GM23338 (cell line): ENCODE results near the gene TOGARAM1. TPM values are rescaled to one million over a fixed set of nuclear protein-coding genes. Genes with fewer than 3 reads are reported as not detected.

Experiments
- ATAC-seq: fragments of 200-7000 bp; cut with Tn5 transposase; 3 replicates; pipeline ENCODE4 v1.9.1; 2020
- DNase-seq: peaks from one replicate; pipeline ENCODE4 v3.0.0-alpha.2; 2015; ENCODE audit warnings: low spot score
- H2AFZ ChIP-seq: fragments of 200-600 bp; sonication (generic); 2 replicates; pipeline ENCODE4 v1.8.0; 2016; ENCODE audit warnings: antibody characterized with exemption, mild to moderate bottlenecking, moderate library complexity
- H3F3A ChIP-seq: fragments of 200-600 bp; sonication (generic); replicated peaks from 2 replicates; pipeline ENCODE4 v1.8.0; 2017; ENCODE audit warnings: antibody characterized with exemption, mixed run types, low read depth
- H3K27ac ChIP-seq: fragments of 200-600 bp; sonication (generic); 2 replicates; pipeline ENCODE4 v1.6.1; 2016; ENCODE audit warnings: low read depth
- H3K27me3 ChIP-seq: fragments of 200-600 bp; sonication (generic); 2 replicates; pipeline ENCODE4 v1.8.0; 2016; ENCODE audit warnings: mild to moderate bottlenecking, mixed run types, moderate library complexity; ENCODE audit not compliant: insufficient read depth
- H3K36me3 ChIP-seq: fragments of 200-600 bp; sonication (generic); 2 replicates; pipeline ENCODE4 v1.8.0; 2016; ENCODE audit warnings: mild to moderate bottlenecking; ENCODE audit not compliant: insufficient read depth
- H3K4me1 ChIP-seq: fragments of 200-600 bp; sonication (generic); 2 replicates; pipeline ENCODE4 v1.8.0; 2016; ENCODE audit warnings: mild to moderate bottlenecking, moderate library complexity; ENCODE audit not compliant: insufficient read depth
- H3K4me2 ChIP-seq: fragments of 200-600 bp; sonication (generic); 2 replicates; pipeline ENCODE4 v1.7.1; 2017; ENCODE audit warnings: mixed run types
- H3K4me3 ChIP-seq: fragments of 200-600 bp; sonication (generic); 2 replicates; pipeline ENCODE4 v1.6.1; 2016; ENCODE audit warnings: mixed run types
- H3K79me2 ChIP-seq: fragments of 200-600 bp; sonication (generic); replicated peaks from 2 replicates; pipeline ENCODE4 v1.8.0; 2017; ENCODE audit warnings: mild to moderate bottlenecking; ENCODE audit not compliant: insufficient read depth
- H3K9me2 ChIP-seq: fragments of 200-600 bp; sonication (generic); 2 replicates; pipeline ENCODE4 v1.8.0; 2017; ENCODE audit not compliant: insufficient read depth
- H4K20me1 ChIP-seq: fragments of 200-600 bp; sonication (generic); replicated peaks from 2 replicates; pipeline ENCODE4 v1.8.0; 2017; ENCODE audit warnings: mild to moderate bottlenecking; ENCODE audit not compliant: insufficient read depth
- H3K27ac Mint-ChIP-seq: 2 replicates; pipeline ENCODE4 v1.8.0; 2020; ENCODE audit warnings: inconsistent platforms, mild to moderate bottlenecking, moderate library complexity, mixed read lengths
- H3K27me3 Mint-ChIP-seq: 3 replicates; pipeline ENCODE4 v1.8.0; 2022; ENCODE audit warnings: low read depth, mild to moderate bottlenecking, moderate library complexity, mixed read lengths, inconsistent platforms; ENCODE audit not compliant: insufficient read depth, poor library complexity
- H3K36me3 Mint-ChIP-seq: 3 replicates; pipeline ENCODE4 v1.8.0; 2021; ENCODE audit warnings: low read depth, mild to moderate bottlenecking, inconsistent platforms, moderate library complexity, mixed read lengths
- H3K4me1 Mint-ChIP-seq: 3 replicates; pipeline ENCODE4 v1.8.0; 2020; ENCODE audit warnings: mild to moderate bottlenecking, inconsistent platforms, mixed read lengths
- H3K4me3 Mint-ChIP-seq: 3 replicates; pipeline ENCODE4 v1.8.0; 2021; ENCODE audit warnings: moderate library complexity, mild to moderate bottlenecking, inconsistent platforms, mixed read lengths
- H3K9me3 Mint-ChIP-seq: 3 replicates; pipeline ENCODE4 v1.8.0; 2020; ENCODE audit warnings: moderate library complexity, mild to moderate bottlenecking, inconsistent platforms, mixed read lengths
- CREB1 ChIP-seq: fragments of 250-450 bp; sonication (Bioruptor Pico); IDR thresholded peaks from 2 replicates; pipeline ENCODE4 v1.5.0; 2020; ENCODE audit warnings: low read depth, mild to moderate bottlenecking, moderate library complexity
- EZH2 ChIP-seq: fragments of 200-600 bp; sonication (generic); IDR thresholded peaks from one replicate; pipeline ENCODE4 v1.8.0; 2017; ENCODE audit warnings: antibody characterized with exemption, mild to moderate bottlenecking, low read depth; ENCODE audit not compliant: unreplicated experiment
- EZH2phosphoT487 ChIP-seq: fragments of 200-600 bp; sonication (generic); IDR thresholded peaks from one replicate; pipeline ENCODE4 v1.8.1; 2018; ENCODE audit warnings: antibody characterized with exemption; ENCODE audit not compliant: unreplicated experiment
- JUNB ChIP-seq: IDR thresholded peaks from one replicate; pipeline ENCODE4 v1.6.1; 2016; ENCODE audit warnings: antibody characterized with exemption; ENCODE audit not compliant: unreplicated experiment
- NANOG ChIP-seq: IDR thresholded peaks from 2 replicates; pipeline ENCODE4 v1.6.1; 2016; ENCODE audit warnings: antibody characterized with exemption, borderline replicate concordance
- POLR2AphosphoS5 ChIP-seq: IDR thresholded peaks from 2 replicates; pipeline ENCODE4 v1.6.1; 2016; ENCODE audit warnings: antibody characterized with exemption, low read depth
- STAT1 ChIP-seq: IDR thresholded peaks from one replicate; pipeline ENCODE4 v1.6.1; 2016; ENCODE audit warnings: antibody characterized with exemption; ENCODE audit not compliant: unreplicated experiment
- ZNF331 ChIP-seq: fragments of 250-450 bp; sonication (Bioruptor Pico); IDR thresholded peaks from 2 replicates; pipeline ENCODE4 v1.5.0; 2020; ENCODE audit warnings: low read depth, mild to moderate bottlenecking, moderate library complexity
- polyA plus RNA-seq: library from polyadenylated mRNA; unstranded; fragments of >200 nt; fragmentation: Nextera tagmentation; extraction: Ambion mirVana; gene quantifications from 2 replicates; pipeline ENCODE4 v1.2.1, GENCODE V29; 2016
- total RNA-seq: library from RNA; depleted of rRNA; stranded (reverse); fragments of >200 nt; shearing (Covaris generic); gene quantifications from 2 replicates; pipeline ENCODE4 v1.2.3, GENCODE V29; 2014
- TF ChIP-seq, protein P1 (sequence below): IDR thresholded peaks from one replicate; pipeline ENCODE4 v1.6.1; 2018; ENCODE audit warnings: antibody characterized with exemption; ENCODE audit not compliant: unreplicated experiment
- TF ChIP-seq, protein P2 (sequence below): fragments of 250-450 bp; sonication (Bioruptor Pico); IDR thresholded peaks from 2 replicates; pipeline ENCODE4 v1.5.0; 2020; ENCODE audit warnings: mild to moderate bottlenecking, moderate library complexity
- TF ChIP-seq, protein P3 (sequence below), 2 experiments: fragments of 200-600 bp in 1 of 2; sonication (generic) in 1 of 2; conservative IDR thresholded peaks; 2 replicates each; pipeline versions ENCODE4 v1.5.1 to v1.6.1; 2016 to 2017; ENCODE audit warnings: antibody characterized with exemption in 2 of 2, low read depth in 2 of 2, mild to moderate bottlenecking in 2 of 2, moderate library complexity in 1 of 2

TOGARAM1 gene
- total and polyA plus RNA-seq, 2 experiments from 2014 or later = 9.6 to 9.8 TPM

DNA sequence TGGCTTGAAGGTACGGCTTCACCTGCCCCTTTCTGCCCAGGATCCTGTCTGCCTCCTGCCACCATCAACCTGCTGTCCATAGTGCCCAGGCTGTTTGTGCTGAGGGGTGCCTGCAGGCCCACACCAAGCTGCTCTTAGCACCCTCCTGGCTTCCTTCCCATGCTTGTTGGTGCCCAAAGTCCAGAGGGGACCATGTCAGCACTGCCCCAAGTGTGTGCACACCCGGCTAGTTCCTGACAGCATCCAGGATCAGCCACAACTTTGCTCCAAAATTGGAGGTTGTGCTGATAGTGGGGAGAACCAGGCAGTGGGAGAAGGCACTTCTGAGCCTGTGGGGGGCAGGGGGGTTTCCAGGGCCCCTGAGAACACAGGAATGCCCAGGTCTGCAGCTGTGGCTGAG is 77.4 kb downstream of the TOGARAM1 start:
- Histone ChIP-seq H3F3A (no peaks in the 10 kb centered on the region), H3K79me2 (no peaks in the 10 kb centered on the region), H3K36me3 (peaks cover 8% of the 10 kb centered on the region; the same call in 1 of the 2 replicates), H2AFZ (no peak overlapping the region), H3K27ac (no peak overlapping the region), H3K4me1 (no peaks in the 10 kb centered on the region), H3K4me2 (no peak overlapping the region), H3K27me3 (no peaks in the 10 kb centered on the region), H3K9me2 (no peaks in the 10 kb centered on the region), H3K4me3 (no peak overlapping the region), H4K20me1 (no peaks in the 10 kb centered on the region)
- Mint-ChIP-seq H3K36me3 (peaks cover 50% of the 10 kb centered on the region), H3K27me3 (peaks cover 6% of the 10 kb centered on the region), H3K27ac (no peak overlapping the region), H3K4me3 (no peak overlapping the region), H3K9me3 (peaks cover 28% of the 10 kb centered on the region), H3K4me1 (no peaks in the 10 kb centered on the region)
- no peak for TF ChIP-seq EZH2
- no peak for TF ChIP-seq STAT1
- TF ChIP-seq, protein P1, sequence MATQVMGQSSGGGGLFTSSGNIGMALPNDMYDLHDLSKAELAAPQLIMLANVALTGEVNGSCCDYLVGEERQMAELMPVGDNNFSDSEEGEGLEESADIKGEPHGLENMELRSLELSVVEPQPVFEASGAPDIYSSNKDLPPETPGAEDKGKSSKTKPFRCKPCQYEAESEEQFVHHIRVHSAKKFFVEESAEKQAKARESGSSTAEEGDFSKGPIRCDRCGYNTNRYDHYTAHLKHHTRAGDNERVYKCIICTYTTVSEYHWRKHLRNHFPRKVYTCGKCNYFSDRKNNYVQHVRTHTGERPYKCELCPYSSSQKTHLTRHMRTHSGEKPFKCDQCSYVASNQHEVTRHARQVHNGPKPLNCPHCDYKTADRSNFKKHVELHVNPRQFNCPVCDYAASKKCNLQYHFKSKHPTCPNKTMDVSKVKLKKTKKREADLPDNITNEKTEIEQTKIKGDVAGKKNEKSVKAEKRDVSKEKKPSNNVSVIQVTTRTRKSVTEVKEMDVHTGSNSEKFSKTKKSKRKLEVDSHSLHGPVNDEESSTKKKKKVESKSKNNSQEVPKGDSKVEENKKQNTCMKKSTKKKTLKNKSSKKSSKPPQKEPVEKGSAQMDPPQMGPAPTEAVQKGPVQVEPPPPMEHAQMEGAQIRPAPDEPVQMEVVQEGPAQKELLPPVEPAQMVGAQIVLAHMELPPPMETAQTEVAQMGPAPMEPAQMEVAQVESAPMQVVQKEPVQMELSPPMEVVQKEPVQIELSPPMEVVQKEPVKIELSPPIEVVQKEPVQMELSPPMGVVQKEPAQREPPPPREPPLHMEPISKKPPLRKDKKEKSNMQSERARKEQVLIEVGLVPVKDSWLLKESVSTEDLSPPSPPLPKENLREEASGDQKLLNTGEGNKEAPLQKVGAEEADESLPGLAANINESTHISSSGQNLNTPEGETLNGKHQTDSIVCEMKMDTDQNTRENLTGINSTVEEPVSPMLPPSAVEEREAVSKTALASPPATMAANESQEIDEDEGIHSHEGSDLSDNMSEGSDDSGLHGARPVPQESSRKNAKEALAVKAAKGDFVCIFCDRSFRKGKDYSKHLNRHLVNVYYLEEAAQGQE = no peak
- no peak for TF ChIP-seq NANOG
- no peak for TF ChIP-seq CREB1
- TF ChIP-seq POLR2AphosphoS5 = no peak
- TF ChIP-seq ZNF331 (CRISPR knock-in tag) = no peak
- ATAC-seq = no peak
- no peak for DNase-seq

DNA sequence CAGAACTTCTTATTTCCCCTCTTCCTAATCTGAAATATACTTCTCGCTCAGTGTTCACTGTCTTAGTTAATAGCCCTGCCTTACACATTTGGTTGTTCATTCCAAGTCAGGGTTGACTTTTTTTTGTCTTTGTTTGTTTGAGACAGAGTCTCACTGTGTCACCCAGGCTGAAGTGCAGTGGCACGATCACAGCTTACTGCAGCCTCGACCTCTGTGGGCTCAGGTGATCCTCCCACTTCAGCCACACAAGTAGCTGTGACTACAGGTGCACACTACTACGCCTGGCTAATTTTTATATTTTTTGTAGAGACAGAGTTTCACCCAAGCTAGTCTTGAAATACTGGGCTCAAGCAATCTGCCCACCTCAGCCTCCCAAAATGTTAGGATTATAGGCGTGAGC is 79.7 kb downstream of the TOGARAM1 start:
- DNase-seq (no peak), ATAC-seq (no peak)
- H3K27ac ChIP-seq = no peak overlapping the region
- H4K20me1 ChIP-seq = no peaks in the 10 kb centered on the region
- H3K4me3 ChIP-seq = no peak overlapping the region
- H3K4me3 Mint-ChIP-seq = no peak overlapping the region
- H3K36me3 Mint-ChIP-seq = peaks cover 46% of the 10 kb centered on the region
- no peaks in the 10 kb centered on the region for H3K79me2 ChIP-seq
- H3K9me3 Mint-ChIP-seq = peaks cover 28% of the 10 kb centered on the region
- H3K4me1 ChIP-seq = no peaks in the 10 kb centered on the region
- no peaks in the 10 kb centered on the region for H3F3A ChIP-seq
- no peaks in the 10 kb centered on the region for H3K4me1 Mint-ChIP-seq
- peaks cover 8% of the 10 kb centered on the region; the same call in 1 of the 2 replicates for H3K36me3 ChIP-seq
- peaks cover 6% of the 10 kb centered on the region for H3K27me3 Mint-ChIP-seq
- no peak overlapping the region for H3K27ac Mint-ChIP-seq
- no peaks in the 10 kb centered on the region for H3K9me2 ChIP-seq
- no peak overlapping the region for H2AFZ ChIP-seq
- H3K4me2 ChIP-seq = no peak overlapping the region
- no peaks in the 10 kb centered on the region for H3K27me3 ChIP-seq
- TF ChIP-seq CREB1 (no peak), EZH2phosphoT487 (no peak), JUNB (no peak), STAT1 (no peak), ZNF331 (CRISPR knock-in tag) (no peak)
- TF ChIP-seq, protein P2, sequence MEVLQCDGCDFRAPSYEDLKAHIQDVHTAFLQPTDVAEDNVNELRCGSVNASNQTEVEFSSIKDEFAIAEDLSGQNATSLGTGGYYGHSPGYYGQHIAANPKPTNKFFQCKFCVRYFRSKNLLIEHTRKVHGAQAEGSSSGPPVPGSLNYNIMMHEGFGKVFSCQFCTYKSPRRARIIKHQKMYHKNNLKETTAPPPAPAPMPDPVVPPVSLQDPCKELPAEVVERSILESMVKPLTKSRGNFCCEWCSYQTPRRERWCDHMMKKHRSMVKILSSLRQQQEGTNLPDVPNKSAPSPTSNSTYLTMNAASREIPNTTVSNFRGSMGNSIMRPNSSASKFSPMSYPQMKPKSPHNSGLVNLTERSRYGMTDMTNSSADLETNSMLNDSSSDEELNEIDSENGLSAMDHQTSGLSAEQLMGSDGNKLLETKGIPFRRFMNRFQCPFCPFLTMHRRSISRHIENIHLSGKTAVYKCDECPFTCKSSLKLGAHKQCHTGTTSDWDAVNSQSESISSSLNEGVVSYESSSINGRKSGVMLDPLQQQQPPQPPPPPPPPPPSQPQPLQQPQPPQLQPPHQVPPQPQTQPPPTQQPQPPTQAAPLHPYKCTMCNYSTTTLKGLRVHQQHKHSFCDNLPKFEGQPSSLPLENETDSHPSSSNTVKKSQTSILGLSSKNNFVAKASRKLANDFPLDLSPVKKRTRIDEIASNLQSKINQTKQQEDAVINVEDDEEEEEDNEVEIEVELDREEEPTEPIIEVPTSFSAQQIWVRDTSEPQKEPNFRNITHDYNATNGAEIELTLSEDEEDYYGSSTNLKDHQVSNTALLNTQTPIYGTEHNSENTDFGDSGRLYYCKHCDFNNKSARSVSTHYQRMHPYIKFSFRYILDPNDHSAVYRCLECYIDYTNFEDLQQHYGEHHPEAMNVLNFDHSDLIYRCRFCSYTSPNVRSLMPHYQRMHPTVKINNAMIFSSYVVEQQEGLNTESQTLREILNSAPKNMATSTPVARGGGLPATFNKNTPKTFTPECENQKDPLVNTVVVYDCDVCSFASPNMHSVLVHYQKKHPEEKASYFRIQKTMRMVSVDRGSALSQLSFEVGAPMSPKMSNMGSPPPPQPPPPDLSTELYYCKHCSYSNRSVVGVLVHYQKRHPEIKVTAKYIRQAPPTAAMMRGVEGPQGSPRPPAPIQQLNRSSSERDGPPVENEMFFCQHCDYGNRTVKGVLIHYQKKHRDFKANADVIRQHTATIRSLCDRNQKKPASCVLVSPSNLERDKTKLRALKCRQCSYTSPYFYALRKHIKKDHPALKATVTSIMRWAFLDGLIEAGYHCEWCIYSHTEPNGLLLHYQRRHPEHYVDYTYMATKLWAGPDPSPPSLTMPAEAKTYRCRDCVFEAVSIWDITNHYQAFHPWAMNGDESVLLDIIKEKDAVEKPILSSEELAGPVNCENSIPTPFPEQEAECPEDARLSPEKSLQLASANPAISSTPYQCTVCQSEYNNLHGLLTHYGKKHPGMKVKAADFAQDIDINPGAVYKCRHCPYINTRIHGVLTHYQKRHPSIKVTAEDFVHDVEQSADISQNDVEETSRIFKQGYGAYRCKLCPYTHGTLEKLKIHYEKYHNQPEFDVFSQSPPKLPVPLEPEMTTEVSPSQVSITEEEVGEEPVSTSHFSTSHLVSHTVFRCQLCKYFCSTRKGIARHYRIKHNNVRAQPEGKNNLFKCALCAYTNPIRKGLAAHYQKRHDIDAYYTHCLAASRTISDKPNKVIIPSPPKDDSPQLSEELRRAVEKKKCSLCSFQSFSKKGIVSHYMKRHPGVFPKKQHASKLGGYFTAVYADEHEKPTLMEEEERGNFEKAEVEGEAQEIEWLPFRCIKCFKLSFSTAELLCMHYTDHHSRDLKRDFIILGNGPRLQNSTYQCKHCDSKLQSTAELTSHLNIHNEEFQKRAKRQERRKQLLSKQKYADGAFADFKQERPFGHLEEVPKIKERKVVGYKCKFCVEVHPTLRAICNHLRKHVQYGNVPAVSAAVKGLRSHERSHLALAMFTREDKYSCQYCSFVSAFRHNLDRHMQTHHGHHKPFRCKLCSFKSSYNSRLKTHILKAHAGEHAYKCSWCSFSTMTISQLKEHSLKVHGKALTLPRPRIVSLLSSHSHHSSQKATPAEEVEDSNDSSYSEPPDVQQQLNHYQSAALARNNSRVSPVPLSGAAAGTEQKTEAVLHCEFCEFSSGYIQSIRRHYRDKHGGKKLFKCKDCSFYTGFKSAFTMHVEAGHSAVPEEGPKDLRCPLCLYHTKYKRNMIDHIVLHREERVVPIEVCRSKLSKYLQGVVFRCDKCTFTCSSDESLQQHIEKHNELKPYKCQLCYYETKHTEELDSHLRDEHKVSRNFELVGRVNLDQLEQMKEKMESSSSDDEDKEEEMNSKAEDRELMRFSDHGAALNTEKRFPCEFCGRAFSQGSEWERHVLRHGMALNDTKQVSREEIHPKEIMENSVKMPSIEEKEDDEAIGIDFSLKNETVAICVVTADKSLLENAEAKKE (CRISPR knock-in tag) = no peak
- TF ChIP-seq, protein P3, sequence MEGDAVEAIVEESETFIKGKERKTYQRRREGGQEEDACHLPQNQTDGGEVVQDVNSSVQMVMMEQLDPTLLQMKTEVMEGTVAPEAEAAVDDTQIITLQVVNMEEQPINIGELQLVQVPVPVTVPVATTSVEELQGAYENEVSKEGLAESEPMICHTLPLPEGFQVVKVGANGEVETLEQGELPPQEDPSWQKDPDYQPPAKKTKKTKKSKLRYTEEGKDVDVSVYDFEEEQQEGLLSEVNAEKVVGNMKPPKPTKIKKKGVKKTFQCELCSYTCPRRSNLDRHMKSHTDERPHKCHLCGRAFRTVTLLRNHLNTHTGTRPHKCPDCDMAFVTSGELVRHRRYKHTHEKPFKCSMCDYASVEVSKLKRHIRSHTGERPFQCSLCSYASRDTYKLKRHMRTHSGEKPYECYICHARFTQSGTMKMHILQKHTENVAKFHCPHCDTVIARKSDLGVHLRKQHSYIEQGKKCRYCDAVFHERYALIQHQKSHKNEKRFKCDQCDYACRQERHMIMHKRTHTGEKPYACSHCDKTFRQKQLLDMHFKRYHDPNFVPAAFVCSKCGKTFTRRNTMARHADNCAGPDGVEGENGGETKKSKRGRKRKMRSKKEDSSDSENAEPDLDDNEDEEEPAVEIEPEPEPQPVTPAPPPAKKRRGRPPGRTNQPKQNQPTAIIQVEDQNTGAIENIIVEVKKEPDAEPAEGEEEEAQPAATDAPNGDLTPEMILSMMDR (conservative IDR thresholded peaks at IDR 0.05; ENCODE audit: low read depth in 2 of 2) = no peak
